ENCODE results near the gene CCDC106. TPM values are rescaled to one million over a fixed set of nuclear protein-coding genes. Genes with fewer than 3 reads are reported as not detected.

Gene CCDC106
- total RNA-seq, 6 experiments from 2014 or later = 6.1 to 19.7 (median 9.8) TPM

GRCh38 chr19:55670280-55671053 lies 22.5 kb downstream of the CCDC106 start:
- H3K4me3 ChIP-seq = no peak overlapping the region
- no peak for ATAC-seq
- peaks cover 10 to 62% (median 25%) of the 10 kb centered on the region in 4 donors for H3K36me3 ChIP-seq
- TF ChIP-seq POLR2A (IDR thresholded peaks at IDR 0.05) = no peak
- TF ChIP-seq, protein P1, sequence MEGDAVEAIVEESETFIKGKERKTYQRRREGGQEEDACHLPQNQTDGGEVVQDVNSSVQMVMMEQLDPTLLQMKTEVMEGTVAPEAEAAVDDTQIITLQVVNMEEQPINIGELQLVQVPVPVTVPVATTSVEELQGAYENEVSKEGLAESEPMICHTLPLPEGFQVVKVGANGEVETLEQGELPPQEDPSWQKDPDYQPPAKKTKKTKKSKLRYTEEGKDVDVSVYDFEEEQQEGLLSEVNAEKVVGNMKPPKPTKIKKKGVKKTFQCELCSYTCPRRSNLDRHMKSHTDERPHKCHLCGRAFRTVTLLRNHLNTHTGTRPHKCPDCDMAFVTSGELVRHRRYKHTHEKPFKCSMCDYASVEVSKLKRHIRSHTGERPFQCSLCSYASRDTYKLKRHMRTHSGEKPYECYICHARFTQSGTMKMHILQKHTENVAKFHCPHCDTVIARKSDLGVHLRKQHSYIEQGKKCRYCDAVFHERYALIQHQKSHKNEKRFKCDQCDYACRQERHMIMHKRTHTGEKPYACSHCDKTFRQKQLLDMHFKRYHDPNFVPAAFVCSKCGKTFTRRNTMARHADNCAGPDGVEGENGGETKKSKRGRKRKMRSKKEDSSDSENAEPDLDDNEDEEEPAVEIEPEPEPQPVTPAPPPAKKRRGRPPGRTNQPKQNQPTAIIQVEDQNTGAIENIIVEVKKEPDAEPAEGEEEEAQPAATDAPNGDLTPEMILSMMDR (IDR thresholded peaks at IDR 0.05) = no peak
- H3K4me1 ChIP-seq = peaks cover 0 to 6% (median 2%) of the 10 kb centered on the region in 4 donors
- WGBS (ENCODE audit: insufficient coverage, low coverage, low lambda C conversion rate, missing lambda C conversion rate) = 69% methylated on average over 11 of the region's 23 CpGs
- no peaks in the 10 kb centered on the region for H3K27me3 ChIP-seq
- H3K9me3 ChIP-seq = no peaks in the 10 kb centered on the region
- peak; percentile 64 to 81 (median 73) for DNase-seq
- intact Hi-C loops (cut with DNase I) = no loop called here
- H3K27ac ChIP-seq = no peak overlapping the region

DNA sequence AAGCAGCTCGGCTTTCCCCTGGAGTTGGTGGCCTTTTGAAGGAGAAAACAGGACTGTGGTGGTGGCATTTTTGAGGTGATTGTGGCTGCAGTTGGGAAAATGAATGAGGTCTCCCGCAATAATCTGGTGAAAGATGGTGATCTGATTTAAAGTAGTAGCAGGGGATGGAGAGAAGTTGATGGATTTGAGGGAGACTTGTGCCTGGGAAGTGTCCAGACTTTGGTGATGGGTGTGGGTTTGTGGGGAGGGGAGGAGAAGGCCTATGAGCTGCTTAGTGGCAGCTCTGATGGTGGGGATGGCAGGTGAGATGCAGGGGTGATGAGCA lies 23.0 kb downstream of the CCDC106 start:
- intact Hi-C loops (cut with DNase I) = no loop called here
- ATAC-seq = no peak
- WGBS (ENCODE audit: insufficient coverage, low coverage, low lambda C conversion rate, missing lambda C conversion rate) = 71% methylated on average over 2 of the region's 2 CpGs
- H3K4me1 ChIP-seq = peaks cover 0 to 8% (median 3%) of the 10 kb centered on the region in 4 donors
- no peaks in the 10 kb centered on the region for H3K9me3 ChIP-seq
- H3K36me3 ChIP-seq = peaks cover 10 to 57% (median 22%) of the 10 kb centered on the region in 4 donors
- H3K27ac ChIP-seq = no peak overlapping the region
- no peak overlapping the region for H3K4me3 ChIP-seq
- DNase-seq = no peak
- TF ChIP-seq, protein P1 (IDR thresholded peaks at IDR 0.05) = no peak
- no peak for TF ChIP-seq POLR2A (IDR thresholded peaks at IDR 0.05)
- H3K27me3 ChIP-seq = no peaks in the 10 kb centered on the region

DNA sequence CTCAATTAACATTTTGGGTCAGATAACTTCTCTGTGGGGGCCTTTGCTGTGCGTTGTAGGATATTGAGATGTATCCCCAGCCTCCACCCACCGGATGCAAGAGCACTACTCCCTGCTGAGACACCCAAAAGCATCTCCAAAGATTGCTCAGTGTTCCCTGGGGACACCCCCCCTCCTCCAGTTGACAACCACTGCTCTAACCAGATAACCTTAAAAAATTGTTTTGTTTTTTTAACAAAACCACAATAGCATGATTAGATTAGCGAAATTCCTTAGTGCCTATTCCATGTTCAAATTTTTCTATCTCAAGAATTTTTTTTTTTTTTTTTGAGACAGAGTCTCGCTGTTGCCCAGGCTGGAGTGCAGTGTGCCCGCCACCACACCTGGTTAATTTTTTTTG lies 24.4 kb downstream of the CCDC106 start:
- TF ChIP-seq, protein P1 (IDR thresholded peaks at IDR 0.05) = no peak
- no peak for TF ChIP-seq POLR2A (IDR thresholded peaks at IDR 0.05)
- Histone ChIP-seq H3K4me1 (peaks cover 0 to 22% (median 13%) of the 10 kb centered on the region in 4 donors), H3K9me3 (no peaks in the 10 kb centered on the region), H3K27ac (no peak overlapping the region), H3K4me3 (no peak overlapping the region), H3K27me3 (no peaks in the 10 kb centered on the region), H3K36me3 (peaks cover 10 to 43% (median 17%) of the 10 kb centered on the region in 4 donors)
- intact Hi-C loops (cut with DNase I) = no loop called here
- no peak for ATAC-seq
- no peak for DNase-seq
- WGBS (ENCODE audit: insufficient coverage, low coverage, low lambda C conversion rate, missing lambda C conversion rate) = 87% methylated on average over 5 of the region's 5 CpGs

DNA sequence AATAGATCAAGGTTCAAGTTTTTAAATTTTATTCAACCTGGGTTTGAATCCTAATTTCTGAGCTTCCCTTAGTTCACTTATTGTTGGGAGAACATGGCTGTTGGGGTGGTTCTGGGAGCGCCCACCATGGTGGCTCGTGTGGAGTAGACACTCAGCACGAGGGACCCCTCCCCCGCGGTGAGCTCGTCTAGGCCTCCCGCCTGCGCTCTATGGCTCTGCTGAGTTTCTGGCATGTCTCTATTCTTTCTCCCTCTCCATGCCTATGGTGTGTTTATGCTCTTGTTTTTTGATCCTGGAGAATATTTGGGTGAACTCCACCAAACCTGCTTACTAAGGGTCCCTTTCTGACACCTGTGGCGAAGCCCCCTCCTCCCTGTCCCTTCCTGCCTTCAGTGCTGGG lies 25.5 kb downstream of the CCDC106 start:
- Histone ChIP-seq H3K27ac (no peak overlapping the region), H3K36me3 (peaks cover 10 to 35% (median 17%) of the 10 kb centered on the region in 4 donors), H3K9me3 (no peaks in the 10 kb centered on the region), H3K4me1 (peaks cover 0 to 32% (median 22%) of the 10 kb centered on the region in 4 donors), H3K27me3 (no peaks in the 10 kb centered on the region), H3K4me3 (no peak overlapping the region)
- no peak for ATAC-seq
- WGBS (ENCODE audit: insufficient coverage, low coverage, low lambda C conversion rate, missing lambda C conversion rate) = 0% methylated on average over 1 of the region's 9 CpGs
- no peak for TF ChIP-seq POLR2A (IDR thresholded peaks at IDR 0.05)
- TF ChIP-seq, protein P1 (IDR thresholded peaks at IDR 0.05) = no peak
- no peak for DNase-seq
- intact Hi-C loops (cut with DNase I) = no loop called here
